PC-9 (cell line): ENCODE data around the gene FPR1.

Experiments used
- CTCF ChIP-seq: fragments of 200-600 bp; sonication (generic); conservative IDR thresholded peaks from 2 replicates; pipeline ENCODE4 v1.6.1; 2017; ENCODE audit warnings: mixed run types, antibody characterized with exemption, mild to moderate bottlenecking, moderate library complexity
- EZH2 ChIP-seq: fragments of 200-600 bp; sonication (generic); IDR thresholded peaks from 2 replicates; pipeline ENCODE4 v1.8.0; 2017; ENCODE audit warnings: antibody characterized with exemption, low read depth

DNA sequence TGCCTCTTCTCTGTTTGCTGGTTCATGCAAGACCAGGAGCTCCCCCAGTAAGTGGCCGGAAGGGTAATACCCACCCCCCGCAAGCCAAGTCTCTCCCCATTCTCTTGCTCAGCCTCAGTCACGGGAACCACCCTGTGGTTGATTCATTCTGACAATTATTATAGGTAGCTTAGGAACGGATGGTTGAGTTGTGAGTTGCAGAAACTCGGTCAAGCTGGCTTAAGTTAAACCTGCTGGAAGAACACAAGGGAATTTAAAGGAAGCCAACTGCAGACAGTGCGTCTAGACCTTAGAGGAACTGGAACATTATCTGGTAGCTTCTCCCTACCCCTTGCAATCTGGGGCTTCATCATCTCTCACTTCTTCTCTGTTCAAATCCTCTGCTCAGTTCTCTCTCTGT is 8.9 kb downstream of the FPR1 start:
- TF ChIP-seq CTCF = no peak
- no peak for TF ChIP-seq EZH2
